Sigmoid colon (tissue), 7 donors: Measurements from ENCODE around the gene TMBIM1. TPM values are rescaled to one million over a fixed set of nuclear protein-coding genes. Genes with fewer than 3 reads are reported as not detected.

Source experiments
- DNase-seq: peaks from one replicate; pipeline ENCODE4 v3.0.0-alpha.2; 2019
- H3K27ac ChIP-seq, 4 donors: fragments of 200-600 bp; sonication (generic); one replicate each; pipeline ENCODE4 v1.5.1; 2016 to 2019; ENCODE audit warnings: mild to moderate bottlenecking in 1 of 4
- H3K27me3 ChIP-seq, 3 donors: fragments of 200-600 bp; sonication (generic); one replicate each; pipeline ENCODE4 v1.5.1; 2019; ENCODE audit warnings: mild to moderate bottlenecking in 1 of 3
- H3K36me3 ChIP-seq, 4 donors: fragments of 200-600 bp; sonication (generic); one replicate each; pipeline ENCODE4 v1.5.1; 2016 to 2019
- H3K4me1 ChIP-seq, 4 donors: fragments of 200-600 bp; sonication (generic); one replicate each; pipeline ENCODE4 v1.5.1; 2017 to 2019
- H3K4me3 ChIP-seq, 4 donors: fragments of 200-600 bp; sonication (generic); one replicate each; pipeline ENCODE4 v1.5.1; 2017 to 2019; ENCODE audit warnings: mild to moderate bottlenecking in 2 of 4, moderate library complexity in 1 of 4
- H3K9me3 ChIP-seq, 4 donors: fragments of 200-600 bp in 3 of 4; sonication (generic) in 3 of 4; one replicate each; pipeline versions ENCODE4 v1.5.1 to v1.6.1; 2013 to 2019
- EP300 ChIP-seq, 4 donors: sonication (generic); formaldehyde crosslinking; IDR thresholded peaks; one replicate each; pipeline ENCODE4 v1.6.1; 2017; ENCODE audit warnings: antibody characterized with exemption in 4 of 4
- POLR2A ChIP-seq, 2 donors: fragments of 450-650 bp; IDR thresholded peaks; one replicate each; pipeline ENCODE4 v1.6.1; 2016; ENCODE audit warnings: antibody characterized with exemption in 2 of 2, mild to moderate bottlenecking in 2 of 2, moderate library complexity in 2 of 2
- POLR2AphosphoS5 ChIP-seq, 4 donors: sonication (generic); formaldehyde crosslinking; IDR thresholded peaks; one replicate each; pipeline ENCODE4 v1.6.1; 2017; ENCODE audit warnings: antibody characterized with exemption in 4 of 4
- WGBS, 2 donors: extraction: QIAGEN DNeasy Blood & Tissue Kit; methylation state at CpG; one replicate each; pipeline ENCODE4 v1.1.7; 2013; 5-methylcytosine and 5-hydroxymethylcytosine counted together
- intact Hi-C: fragments of 100-400 bp; cut with DNase I; formaldehyde crosslinking; loops from one replicate; pipeline ENCODE4 v1.15.1; 2023
- polyA plus RNA-seq, 3 donors: library from polyadenylated mRNA; stranded (reverse); fragments of 200-250 nt; gene quantifications; one replicate each; pipeline ENCODE4 v1.2.3, GENCODE V29; 2013
- total RNA-seq, 4 donors: library from RNA; depleted of rRNA; stranded (reverse); fragments of >200 nt; gene quantifications; one replicate each; pipeline ENCODE4 v1.1.0, GENCODE V29; 2016
- TF ChIP-seq, protein P1 (sequence below), 4 experiments: fragments of 450-650 bp in 3 of 4; fragments of 200-600 bp in 1 of 4; IDR thresholded peaks; one replicate each; pipeline ENCODE4 v1.5.1; 2016 to 2019; ENCODE audit warnings: antibody characterized with exemption in 4 of 4, mild to moderate bottlenecking in 3 of 4, moderate library complexity in 2 of 4
- donor health status: healthy with polysubstance abuse.
- donor health status: Bipolar disorder and iron deficiency.
- donor health status: healthy.

The TMBIM1 gene
- total and polyA plus RNA-seq, 7 donors: 90.2 to 204 (median 139) TPM

GRCh38 chr2:218244204-218244603 is 48.1 kb downstream of the TMBIM1 start:
- peaks cover 39 to 92% (median 68%) of the 10 kb centered on the region in 4 donors for H3K36me3 ChIP-seq
- no peak overlapping the region for H3K4me3 ChIP-seq
- TF ChIP-seq, protein P1, sequence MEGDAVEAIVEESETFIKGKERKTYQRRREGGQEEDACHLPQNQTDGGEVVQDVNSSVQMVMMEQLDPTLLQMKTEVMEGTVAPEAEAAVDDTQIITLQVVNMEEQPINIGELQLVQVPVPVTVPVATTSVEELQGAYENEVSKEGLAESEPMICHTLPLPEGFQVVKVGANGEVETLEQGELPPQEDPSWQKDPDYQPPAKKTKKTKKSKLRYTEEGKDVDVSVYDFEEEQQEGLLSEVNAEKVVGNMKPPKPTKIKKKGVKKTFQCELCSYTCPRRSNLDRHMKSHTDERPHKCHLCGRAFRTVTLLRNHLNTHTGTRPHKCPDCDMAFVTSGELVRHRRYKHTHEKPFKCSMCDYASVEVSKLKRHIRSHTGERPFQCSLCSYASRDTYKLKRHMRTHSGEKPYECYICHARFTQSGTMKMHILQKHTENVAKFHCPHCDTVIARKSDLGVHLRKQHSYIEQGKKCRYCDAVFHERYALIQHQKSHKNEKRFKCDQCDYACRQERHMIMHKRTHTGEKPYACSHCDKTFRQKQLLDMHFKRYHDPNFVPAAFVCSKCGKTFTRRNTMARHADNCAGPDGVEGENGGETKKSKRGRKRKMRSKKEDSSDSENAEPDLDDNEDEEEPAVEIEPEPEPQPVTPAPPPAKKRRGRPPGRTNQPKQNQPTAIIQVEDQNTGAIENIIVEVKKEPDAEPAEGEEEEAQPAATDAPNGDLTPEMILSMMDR (IDR thresholded peaks at IDR 0.05): no peak
- TF ChIP-seq EP300 (IDR thresholded peaks at IDR 0.05) (no peak), POLR2AphosphoS5 (IDR thresholded peaks at IDR 0.05) (no peak), POLR2A (IDR thresholded peaks at IDR 0.05) (no peak)
- no peak for DNase-seq
- intact Hi-C loops: no loop called here
- 80 to 87% methylated on average over 1 of the region's 1 CpG for WGBS, 2 donors
- no peaks in the 10 kb centered on the region for H3K27me3 ChIP-seq
- peaks cover 0 to 12% (median 5%) of the 10 kb centered on the region in 4 donors for H3K4me1 ChIP-seq
- H3K9me3 ChIP-seq: no peaks in the 10 kb centered on the region
- H3K27ac ChIP-seq: no peak overlapping the region

GRCh38 chr2:218238887-218239286 is 53.4 kb downstream of the TMBIM1 start:
- no peak for DNase-seq
- 68 to 92% methylated on average over 1 of the region's 1 CpG for WGBS, 2 donors
- H3K36me3 ChIP-seq: peaks cover 34 to 94% (median 51%) of the 10 kb centered on the region in 4 donors
- no peak overlapping the region for H3K27ac ChIP-seq
- no peaks in the 10 kb centered on the region for H3K9me3 ChIP-seq
- H3K27me3 ChIP-seq: no peaks in the 10 kb centered on the region
- intact Hi-C loops: no loop called here
- no peak for TF ChIP-seq EP300 (IDR thresholded peaks at IDR 0.05)
- TF ChIP-seq POLR2A (IDR thresholded peaks at IDR 0.05): no peak
- no peak for TF ChIP-seq POLR2AphosphoS5 (IDR thresholded peaks at IDR 0.05)
- TF ChIP-seq, protein P1 (IDR thresholded peaks at IDR 0.05): no peak
- H3K4me1 ChIP-seq: peaks cover 0 to 9% (median 3%) of the 10 kb centered on the region in 4 donors
- H3K4me3 ChIP-seq: no peak overlapping the region

GRCh38 chr2:218236829-218237228 is 55.5 kb downstream of the TMBIM1 start:
- Histone ChIP-seq H3K27me3 (no peaks in the 10 kb centered on the region), H3K9me3 (no peaks in the 10 kb centered on the region), H3K4me1 (peaks cover 0 to 13% (median 5%) of the 10 kb centered on the region in 4 donors), H3K4me3 (no peak overlapping the region), H3K36me3 (peaks cover 28 to 98% (median 58%) of the 10 kb centered on the region in 4 donors), H3K27ac (no peak overlapping the region)
- intact Hi-C loops: no loop called here
- DNase-seq: no peak
- TF ChIP-seq, protein P1 (IDR thresholded peaks at IDR 0.05): no peak
- TF ChIP-seq EP300 (IDR thresholded peaks at IDR 0.05) (no peak), POLR2AphosphoS5 (IDR thresholded peaks at IDR 0.05) (no peak), POLR2A (IDR thresholded peaks at IDR 0.05) (no peak)
- WGBS, 2 donors: 93 to 96% methylated on average over 4 of the region's 4 CpGs

- H3K9me3 ChIP-seq: no peaks in the 10 kb centered on the region
- DNase-seq: no peak
- H3K27ac ChIP-seq: no peak overlapping the region
- intact Hi-C loops: no loop called here
- no peaks in the 10 kb centered on the region for H3K27me3 ChIP-seq
- peaks cover 0 to 24% (median 14%) of the 10 kb centered on the region in 4 donors for H3K4me1 ChIP-seq
- TF ChIP-seq POLR2A (IDR thresholded peaks at IDR 0.05) (no peak), EP300 (IDR thresholded peaks at IDR 0.05) (no peak), POLR2AphosphoS5 (IDR thresholded peaks at IDR 0.05) (no peak)
- TF ChIP-seq, protein P1 (IDR thresholded peaks at IDR 0.05): no peak
- peaks cover 17 to 98% (median 61%) of the 10 kb centered on the region in 4 donors for H3K36me3 ChIP-seq
- WGBS, 2 donors: 98 to 99% methylated on average over 2 of the region's 2 CpGs
- no peak overlapping the region for H3K4me3 ChIP-seq
Measured at GRCh38 chr2:218235017-218235416, 57.3 kb downstream of the TMBIM1 start.

- intact Hi-C loops: no loop called here
- Histone ChIP-seq H3K4me3 (no peak overlapping the region), H3K27ac (no peak overlapping the region), H3K4me1 (peaks cover 0 to 29% (median 16%) of the 10 kb centered on the region in 4 donors), H3K9me3 (no peaks in the 10 kb centered on the region), H3K36me3 (peaks cover 16 to 98% (median 56%) of the 10 kb centered on the region in 4 donors), H3K27me3 (no peaks in the 10 kb centered on the region)
- TF ChIP-seq EP300 (IDR thresholded peaks at IDR 0.05) (no peak), POLR2AphosphoS5 (IDR thresholded peaks at IDR 0.05) (no peak), POLR2A (IDR thresholded peaks at IDR 0.05) (no peak)
- TF ChIP-seq, protein P1 (IDR thresholded peaks at IDR 0.05): no peak
- DNase-seq: no peak
- 45 to 53% methylated on average over 3 of the region's 3 CpGs for WGBS, 2 donors
Measured at GRCh38 chr2:218234521-218234920, 57.8 kb downstream of the TMBIM1 start.
